GM23338 (cell line): ENCODE results near the gene CXorf49.
"Not testable (repeated sequence)": the region's sequence is repeated elsewhere in the genome, so short reads cannot be mapped to it uniquely, and the experiment has no call there.

ENCODE experiments used
- CREB1 ChIP-seq: fragments of 250-450 bp; sonication (Bioruptor Pico); IDR thresholded peaks from 2 replicates; pipeline ENCODE4 v1.5.0; 2020; ENCODE audit warnings: low read depth, mild to moderate bottlenecking, moderate library complexity
- EZH2 ChIP-seq: fragments of 200-600 bp; sonication (generic); IDR thresholded peaks from one replicate; pipeline ENCODE4 v1.8.0; 2017; ENCODE audit warnings: antibody characterized with exemption, mild to moderate bottlenecking, low read depth; ENCODE audit not compliant: unreplicated experiment
- EZH2phosphoT487 ChIP-seq: fragments of 200-600 bp; sonication (generic); IDR thresholded peaks from one replicate; pipeline ENCODE4 v1.8.1; 2018; ENCODE audit warnings: antibody characterized with exemption; ENCODE audit not compliant: unreplicated experiment
- JUNB ChIP-seq: IDR thresholded peaks from one replicate; pipeline ENCODE4 v1.6.1; 2016; ENCODE audit warnings: antibody characterized with exemption; ENCODE audit not compliant: unreplicated experiment
- NANOG ChIP-seq: IDR thresholded peaks from 2 replicates; pipeline ENCODE4 v1.6.1; 2016; ENCODE audit warnings: antibody characterized with exemption, borderline replicate concordance
- POLR2AphosphoS5 ChIP-seq: IDR thresholded peaks from 2 replicates; pipeline ENCODE4 v1.6.1; 2016; ENCODE audit warnings: antibody characterized with exemption, low read depth
- STAT1 ChIP-seq: IDR thresholded peaks from one replicate; pipeline ENCODE4 v1.6.1; 2016; ENCODE audit warnings: antibody characterized with exemption; ENCODE audit not compliant: unreplicated experiment
- ZNF114 ChIP-seq: fragments of 250-450 bp; sonication (Bioruptor Pico); IDR thresholded peaks from 2 replicates; pipeline ENCODE4 v1.5.0; 2020; ENCODE audit warnings: mild to moderate bottlenecking, moderate library complexity
- ZNF331 ChIP-seq: fragments of 250-450 bp; sonication (Bioruptor Pico); IDR thresholded peaks from 2 replicates; pipeline ENCODE4 v1.5.0; 2020; ENCODE audit warnings: low read depth, mild to moderate bottlenecking, moderate library complexity
- TF ChIP-seq, protein P1 (sequence below), 2 experiments: fragments of 200-600 bp in 1 of 2; sonication (generic) in 1 of 2; conservative IDR thresholded peaks; 2 replicates each; pipeline versions ENCODE4 v1.5.1 to v1.6.1; 2016 to 2017; ENCODE audit warnings: antibody characterized with exemption in 2 of 2, low read depth in 2 of 2, mild to moderate bottlenecking in 2 of 2, moderate library complexity in 1 of 2
- TF ChIP-seq, protein P2 (sequence below): IDR thresholded peaks from 2 replicates; pipeline ENCODE4 v1.6.1; 2016; ENCODE audit warnings: antibody characterized with exemption
- TF ChIP-seq, protein P3 (sequence below): IDR thresholded peaks from one replicate; pipeline ENCODE4 v1.6.1; 2018; ENCODE audit warnings: antibody characterized with exemption; ENCODE audit not compliant: unreplicated experiment
- TF ChIP-seq, protein P4 (sequence below): fragments of 250-450 bp; sonication (Bioruptor Pico); IDR thresholded peaks from 2 replicates; pipeline ENCODE4 v1.5.0; 2020; ENCODE audit warnings: mild to moderate bottlenecking, moderate library complexity

DNA sequence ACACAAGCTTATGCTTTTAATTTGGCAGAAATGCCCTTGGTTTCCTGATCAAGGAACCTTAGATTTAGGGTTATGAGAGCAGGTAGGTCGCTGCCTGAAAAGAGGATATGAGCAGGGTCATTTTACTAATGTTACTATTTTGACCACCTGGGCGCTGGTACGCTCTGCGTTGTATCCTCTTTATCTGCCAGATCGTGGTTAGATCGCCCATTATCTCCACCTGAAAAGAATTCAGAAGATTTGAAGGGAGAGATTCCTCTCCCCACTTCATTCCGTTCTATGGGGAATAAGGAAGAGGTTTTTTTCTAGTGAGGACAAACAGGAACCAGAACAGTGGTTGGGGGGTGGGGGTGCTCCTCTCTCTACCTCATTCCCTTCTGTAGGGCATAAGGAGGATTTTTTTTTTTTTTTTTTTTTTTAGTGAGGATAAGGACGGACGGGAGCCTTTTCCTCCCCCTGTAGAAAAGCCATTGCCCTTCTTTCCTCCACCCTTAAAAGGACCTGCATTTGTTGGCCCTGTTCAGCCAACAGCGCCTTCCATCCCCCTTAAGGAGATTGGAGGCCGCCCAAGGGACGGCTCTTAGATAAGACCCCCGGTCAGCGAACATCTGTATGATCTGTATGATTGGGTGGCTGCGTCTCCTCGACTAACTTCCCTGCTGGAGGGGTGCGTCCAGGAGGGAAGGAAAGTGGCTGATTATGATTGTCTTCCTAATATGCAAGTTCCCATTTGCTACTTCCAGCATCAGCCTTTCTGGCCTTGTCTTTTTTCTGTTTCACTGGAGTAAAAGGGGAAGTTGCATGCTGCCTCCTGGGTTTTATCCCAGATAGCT, 20.4 kb downstream of the CXorf49 start:
- TF ChIP-seq, protein P1, sequence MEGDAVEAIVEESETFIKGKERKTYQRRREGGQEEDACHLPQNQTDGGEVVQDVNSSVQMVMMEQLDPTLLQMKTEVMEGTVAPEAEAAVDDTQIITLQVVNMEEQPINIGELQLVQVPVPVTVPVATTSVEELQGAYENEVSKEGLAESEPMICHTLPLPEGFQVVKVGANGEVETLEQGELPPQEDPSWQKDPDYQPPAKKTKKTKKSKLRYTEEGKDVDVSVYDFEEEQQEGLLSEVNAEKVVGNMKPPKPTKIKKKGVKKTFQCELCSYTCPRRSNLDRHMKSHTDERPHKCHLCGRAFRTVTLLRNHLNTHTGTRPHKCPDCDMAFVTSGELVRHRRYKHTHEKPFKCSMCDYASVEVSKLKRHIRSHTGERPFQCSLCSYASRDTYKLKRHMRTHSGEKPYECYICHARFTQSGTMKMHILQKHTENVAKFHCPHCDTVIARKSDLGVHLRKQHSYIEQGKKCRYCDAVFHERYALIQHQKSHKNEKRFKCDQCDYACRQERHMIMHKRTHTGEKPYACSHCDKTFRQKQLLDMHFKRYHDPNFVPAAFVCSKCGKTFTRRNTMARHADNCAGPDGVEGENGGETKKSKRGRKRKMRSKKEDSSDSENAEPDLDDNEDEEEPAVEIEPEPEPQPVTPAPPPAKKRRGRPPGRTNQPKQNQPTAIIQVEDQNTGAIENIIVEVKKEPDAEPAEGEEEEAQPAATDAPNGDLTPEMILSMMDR (conservative IDR thresholded peaks at IDR 0.05; ENCODE audit: low read depth in 2 of 2), result not testable (repeated sequence)
- not testable (repeated sequence) for TF ChIP-seq EZH2; CREB1; ZNF114 (CRISPR knock-in tag); POLR2AphosphoS5; JUNB; STAT1; EZH2phosphoT487; NANOG; ZNF331
- TF ChIP-seq, protein P2, sequence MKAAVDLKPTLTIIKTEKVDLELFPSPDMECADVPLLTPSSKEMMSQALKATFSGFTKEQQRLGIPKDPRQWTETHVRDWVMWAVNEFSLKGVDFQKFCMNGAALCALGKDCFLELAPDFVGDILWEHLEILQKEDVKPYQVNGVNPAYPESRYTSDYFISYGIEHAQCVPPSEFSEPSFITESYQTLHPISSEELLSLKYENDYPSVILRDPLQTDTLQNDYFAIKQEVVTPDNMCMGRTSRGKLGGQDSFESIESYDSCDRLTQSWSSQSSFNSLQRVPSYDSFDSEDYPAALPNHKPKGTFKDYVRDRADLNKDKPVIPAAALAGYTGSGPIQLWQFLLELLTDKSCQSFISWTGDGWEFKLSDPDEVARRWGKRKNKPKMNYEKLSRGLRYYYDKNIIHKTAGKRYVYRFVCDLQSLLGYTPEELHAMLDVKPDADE, result not testable (repeated sequence)
- TF ChIP-seq, protein P3, sequence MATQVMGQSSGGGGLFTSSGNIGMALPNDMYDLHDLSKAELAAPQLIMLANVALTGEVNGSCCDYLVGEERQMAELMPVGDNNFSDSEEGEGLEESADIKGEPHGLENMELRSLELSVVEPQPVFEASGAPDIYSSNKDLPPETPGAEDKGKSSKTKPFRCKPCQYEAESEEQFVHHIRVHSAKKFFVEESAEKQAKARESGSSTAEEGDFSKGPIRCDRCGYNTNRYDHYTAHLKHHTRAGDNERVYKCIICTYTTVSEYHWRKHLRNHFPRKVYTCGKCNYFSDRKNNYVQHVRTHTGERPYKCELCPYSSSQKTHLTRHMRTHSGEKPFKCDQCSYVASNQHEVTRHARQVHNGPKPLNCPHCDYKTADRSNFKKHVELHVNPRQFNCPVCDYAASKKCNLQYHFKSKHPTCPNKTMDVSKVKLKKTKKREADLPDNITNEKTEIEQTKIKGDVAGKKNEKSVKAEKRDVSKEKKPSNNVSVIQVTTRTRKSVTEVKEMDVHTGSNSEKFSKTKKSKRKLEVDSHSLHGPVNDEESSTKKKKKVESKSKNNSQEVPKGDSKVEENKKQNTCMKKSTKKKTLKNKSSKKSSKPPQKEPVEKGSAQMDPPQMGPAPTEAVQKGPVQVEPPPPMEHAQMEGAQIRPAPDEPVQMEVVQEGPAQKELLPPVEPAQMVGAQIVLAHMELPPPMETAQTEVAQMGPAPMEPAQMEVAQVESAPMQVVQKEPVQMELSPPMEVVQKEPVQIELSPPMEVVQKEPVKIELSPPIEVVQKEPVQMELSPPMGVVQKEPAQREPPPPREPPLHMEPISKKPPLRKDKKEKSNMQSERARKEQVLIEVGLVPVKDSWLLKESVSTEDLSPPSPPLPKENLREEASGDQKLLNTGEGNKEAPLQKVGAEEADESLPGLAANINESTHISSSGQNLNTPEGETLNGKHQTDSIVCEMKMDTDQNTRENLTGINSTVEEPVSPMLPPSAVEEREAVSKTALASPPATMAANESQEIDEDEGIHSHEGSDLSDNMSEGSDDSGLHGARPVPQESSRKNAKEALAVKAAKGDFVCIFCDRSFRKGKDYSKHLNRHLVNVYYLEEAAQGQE, result not testable (repeated sequence)
- TF ChIP-seq, protein P4, sequence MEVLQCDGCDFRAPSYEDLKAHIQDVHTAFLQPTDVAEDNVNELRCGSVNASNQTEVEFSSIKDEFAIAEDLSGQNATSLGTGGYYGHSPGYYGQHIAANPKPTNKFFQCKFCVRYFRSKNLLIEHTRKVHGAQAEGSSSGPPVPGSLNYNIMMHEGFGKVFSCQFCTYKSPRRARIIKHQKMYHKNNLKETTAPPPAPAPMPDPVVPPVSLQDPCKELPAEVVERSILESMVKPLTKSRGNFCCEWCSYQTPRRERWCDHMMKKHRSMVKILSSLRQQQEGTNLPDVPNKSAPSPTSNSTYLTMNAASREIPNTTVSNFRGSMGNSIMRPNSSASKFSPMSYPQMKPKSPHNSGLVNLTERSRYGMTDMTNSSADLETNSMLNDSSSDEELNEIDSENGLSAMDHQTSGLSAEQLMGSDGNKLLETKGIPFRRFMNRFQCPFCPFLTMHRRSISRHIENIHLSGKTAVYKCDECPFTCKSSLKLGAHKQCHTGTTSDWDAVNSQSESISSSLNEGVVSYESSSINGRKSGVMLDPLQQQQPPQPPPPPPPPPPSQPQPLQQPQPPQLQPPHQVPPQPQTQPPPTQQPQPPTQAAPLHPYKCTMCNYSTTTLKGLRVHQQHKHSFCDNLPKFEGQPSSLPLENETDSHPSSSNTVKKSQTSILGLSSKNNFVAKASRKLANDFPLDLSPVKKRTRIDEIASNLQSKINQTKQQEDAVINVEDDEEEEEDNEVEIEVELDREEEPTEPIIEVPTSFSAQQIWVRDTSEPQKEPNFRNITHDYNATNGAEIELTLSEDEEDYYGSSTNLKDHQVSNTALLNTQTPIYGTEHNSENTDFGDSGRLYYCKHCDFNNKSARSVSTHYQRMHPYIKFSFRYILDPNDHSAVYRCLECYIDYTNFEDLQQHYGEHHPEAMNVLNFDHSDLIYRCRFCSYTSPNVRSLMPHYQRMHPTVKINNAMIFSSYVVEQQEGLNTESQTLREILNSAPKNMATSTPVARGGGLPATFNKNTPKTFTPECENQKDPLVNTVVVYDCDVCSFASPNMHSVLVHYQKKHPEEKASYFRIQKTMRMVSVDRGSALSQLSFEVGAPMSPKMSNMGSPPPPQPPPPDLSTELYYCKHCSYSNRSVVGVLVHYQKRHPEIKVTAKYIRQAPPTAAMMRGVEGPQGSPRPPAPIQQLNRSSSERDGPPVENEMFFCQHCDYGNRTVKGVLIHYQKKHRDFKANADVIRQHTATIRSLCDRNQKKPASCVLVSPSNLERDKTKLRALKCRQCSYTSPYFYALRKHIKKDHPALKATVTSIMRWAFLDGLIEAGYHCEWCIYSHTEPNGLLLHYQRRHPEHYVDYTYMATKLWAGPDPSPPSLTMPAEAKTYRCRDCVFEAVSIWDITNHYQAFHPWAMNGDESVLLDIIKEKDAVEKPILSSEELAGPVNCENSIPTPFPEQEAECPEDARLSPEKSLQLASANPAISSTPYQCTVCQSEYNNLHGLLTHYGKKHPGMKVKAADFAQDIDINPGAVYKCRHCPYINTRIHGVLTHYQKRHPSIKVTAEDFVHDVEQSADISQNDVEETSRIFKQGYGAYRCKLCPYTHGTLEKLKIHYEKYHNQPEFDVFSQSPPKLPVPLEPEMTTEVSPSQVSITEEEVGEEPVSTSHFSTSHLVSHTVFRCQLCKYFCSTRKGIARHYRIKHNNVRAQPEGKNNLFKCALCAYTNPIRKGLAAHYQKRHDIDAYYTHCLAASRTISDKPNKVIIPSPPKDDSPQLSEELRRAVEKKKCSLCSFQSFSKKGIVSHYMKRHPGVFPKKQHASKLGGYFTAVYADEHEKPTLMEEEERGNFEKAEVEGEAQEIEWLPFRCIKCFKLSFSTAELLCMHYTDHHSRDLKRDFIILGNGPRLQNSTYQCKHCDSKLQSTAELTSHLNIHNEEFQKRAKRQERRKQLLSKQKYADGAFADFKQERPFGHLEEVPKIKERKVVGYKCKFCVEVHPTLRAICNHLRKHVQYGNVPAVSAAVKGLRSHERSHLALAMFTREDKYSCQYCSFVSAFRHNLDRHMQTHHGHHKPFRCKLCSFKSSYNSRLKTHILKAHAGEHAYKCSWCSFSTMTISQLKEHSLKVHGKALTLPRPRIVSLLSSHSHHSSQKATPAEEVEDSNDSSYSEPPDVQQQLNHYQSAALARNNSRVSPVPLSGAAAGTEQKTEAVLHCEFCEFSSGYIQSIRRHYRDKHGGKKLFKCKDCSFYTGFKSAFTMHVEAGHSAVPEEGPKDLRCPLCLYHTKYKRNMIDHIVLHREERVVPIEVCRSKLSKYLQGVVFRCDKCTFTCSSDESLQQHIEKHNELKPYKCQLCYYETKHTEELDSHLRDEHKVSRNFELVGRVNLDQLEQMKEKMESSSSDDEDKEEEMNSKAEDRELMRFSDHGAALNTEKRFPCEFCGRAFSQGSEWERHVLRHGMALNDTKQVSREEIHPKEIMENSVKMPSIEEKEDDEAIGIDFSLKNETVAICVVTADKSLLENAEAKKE (CRISPR knock-in tag), result not testable (repeated sequence)
